ENCODE data around the gene NKIRAS1.
A peak's percentile ranks its signal among the peaks of the same experiment; 100 is the strongest.

Gene NKIRAS1

DNA sequence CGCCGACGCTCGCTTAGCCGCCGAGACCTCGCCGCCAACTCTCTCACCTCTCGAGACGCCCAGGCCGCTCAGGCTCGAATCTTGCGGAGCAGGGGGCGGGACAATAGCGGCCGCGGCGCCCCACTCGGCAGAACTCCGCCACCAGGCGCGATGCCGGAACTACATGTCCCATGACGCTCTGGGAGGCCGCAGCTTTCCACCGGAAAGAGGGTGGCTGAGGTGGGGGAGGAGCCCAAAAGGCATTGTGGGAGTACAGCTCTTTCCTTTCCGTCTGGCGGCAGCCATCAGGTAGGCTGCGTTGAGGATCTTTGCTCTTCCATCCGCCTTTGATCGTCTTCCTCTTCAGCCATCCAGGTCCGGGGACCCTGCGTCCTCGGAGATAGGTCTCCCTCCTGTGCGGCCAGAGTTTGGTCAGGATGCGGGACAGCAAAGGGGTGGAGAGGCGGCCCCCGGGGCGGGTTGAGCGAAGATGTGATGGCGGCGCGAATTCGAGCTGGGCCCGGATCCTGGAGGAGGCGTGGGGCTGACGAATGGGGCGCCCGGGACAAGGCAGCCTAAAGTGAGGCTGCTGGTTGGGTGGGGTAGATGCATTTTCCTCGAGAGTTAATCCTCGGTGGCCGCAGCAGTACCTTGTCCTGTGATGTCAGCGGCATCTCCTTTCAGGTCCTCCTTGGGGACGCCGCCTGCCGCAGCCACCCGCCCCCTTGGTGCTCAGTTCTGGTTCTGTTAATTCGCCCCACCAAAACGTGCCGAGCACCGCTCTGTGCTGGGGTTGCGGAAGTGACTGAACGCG lies at the start of gene NKIRAS1, which contains the start of gene RPL15:
NKIRAS1 (minus strand) TSS at position 105 of the 793 bp plus-strand sequence. CDS start 6,086 bp downstream, outside the sequence.
RPL15 (plus strand) TSS at position 247 of the 793 bp plus-strand sequence. CDS start 728 bp downstream, outside the sequence.
- no peak for TF ChIP-seq ZNF274 (IDR thresholded peaks at IDR 0.05; ENCODE audit: low read depth, low read length)
- H3K4me3 ChIP-seq (ENCODE audit: low read length), result peak within 1 kb of the TSS; percentile 78

DNA sequence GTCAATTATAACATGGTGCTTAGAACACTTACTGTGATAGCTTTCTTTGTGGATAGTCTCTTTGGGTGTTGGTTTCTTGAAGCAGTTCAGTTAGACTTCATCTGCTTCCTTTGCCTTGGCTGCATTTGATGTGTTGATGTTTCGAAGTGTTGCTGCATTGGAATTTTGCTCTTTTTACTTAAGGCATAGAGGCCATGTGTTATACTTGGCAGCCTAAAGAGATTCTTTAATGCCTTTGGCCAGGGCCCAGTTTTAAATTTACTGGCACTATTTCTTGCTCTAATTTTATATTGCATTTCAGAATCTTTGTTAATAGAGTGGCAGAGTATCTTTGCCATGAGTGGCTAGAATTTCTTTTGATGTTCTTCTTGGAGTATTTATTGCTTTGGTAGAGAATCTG lies 49.5 kb upstream of the NKIRAS1 start:
- no peak overlapping the region for H3K4me3 ChIP-seq (ENCODE audit: low read length)
- no peak for TF ChIP-seq ZNF274 (IDR thresholded peaks at IDR 0.05; ENCODE audit: low read depth, low read length)

DNA sequence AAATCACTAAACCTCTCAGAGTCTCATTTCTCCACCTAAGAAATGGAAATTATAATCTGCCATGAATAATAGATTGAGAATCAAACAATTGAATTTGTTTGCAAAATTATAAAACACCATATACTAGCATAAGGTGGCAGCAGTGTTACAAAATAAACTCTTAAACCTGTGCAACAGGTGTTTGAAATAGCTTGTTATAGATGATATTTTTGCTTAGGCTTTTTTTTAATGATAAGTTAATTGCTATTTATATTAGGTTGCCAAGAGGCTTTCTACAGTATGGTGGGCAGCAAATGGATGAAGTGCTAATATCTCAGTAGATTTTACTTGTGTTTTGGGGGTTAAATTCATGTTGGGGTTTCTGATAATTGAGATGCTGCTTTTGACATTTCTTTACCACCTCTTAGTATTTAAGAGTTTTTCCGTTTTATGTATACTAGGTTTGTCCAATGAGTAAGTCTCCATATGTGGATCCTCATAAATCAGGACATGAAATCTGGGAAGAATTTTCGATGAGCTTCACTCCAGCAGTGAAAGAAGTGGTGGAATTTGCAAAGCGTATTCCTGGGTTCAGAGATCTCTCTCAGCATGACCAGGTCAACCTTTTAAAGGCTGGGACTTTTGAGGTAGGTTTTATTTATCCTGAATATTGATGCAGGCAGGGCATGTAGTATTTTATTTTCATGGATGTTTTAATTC lies 47.9 kb upstream of the NKIRAS1 start:
- no peak overlapping the region for H3K4me3 ChIP-seq (ENCODE audit: low read length)
- TF ChIP-seq ZNF274 (IDR thresholded peaks at IDR 0.05; ENCODE audit: low read depth, low read length), result no peak

DNA sequence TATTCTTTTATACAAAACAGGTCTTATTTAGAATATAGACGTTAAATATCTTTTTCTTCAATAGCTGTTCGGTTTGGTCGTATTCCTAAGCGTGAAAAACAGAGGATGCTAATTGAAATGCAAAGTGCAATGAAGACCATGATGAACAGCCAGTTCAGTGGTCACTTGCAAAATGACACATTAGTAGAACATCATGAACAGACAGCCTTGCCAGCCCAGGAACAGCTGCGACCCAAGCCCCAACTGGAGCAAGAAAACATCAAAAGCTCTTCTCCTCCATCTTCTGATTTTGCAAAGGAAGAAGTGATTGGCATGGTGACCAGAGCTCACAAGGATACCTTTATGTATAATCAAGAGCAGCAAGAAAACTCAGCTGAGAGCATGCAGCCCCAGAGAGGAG lies 45.1 kb upstream of the NKIRAS1 start:
- no peak for TF ChIP-seq ZNF274 (IDR thresholded peaks at IDR 0.05; ENCODE audit: low read depth, low read length)
- no peak overlapping the region for H3K4me3 ChIP-seq (ENCODE audit: low read length)

DNA sequence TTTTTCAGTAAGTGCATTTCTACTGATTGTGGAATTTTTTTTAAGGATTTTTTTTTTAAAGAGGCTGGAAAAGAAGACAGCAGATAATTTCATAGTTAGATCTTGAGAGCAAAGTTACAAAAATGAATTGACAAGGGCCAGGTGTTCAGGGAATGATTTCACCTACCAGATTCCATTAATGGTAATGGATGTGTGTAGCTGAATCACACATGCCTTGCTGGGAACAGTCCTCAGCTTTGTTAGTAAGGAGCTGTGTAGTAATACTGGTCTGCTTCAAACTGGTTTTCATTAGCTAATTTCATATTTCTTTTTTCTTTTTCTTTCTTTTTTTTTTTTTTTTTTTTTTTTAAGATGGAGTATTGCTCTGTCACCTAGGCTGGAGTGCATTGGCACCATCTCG lies 44.3 kb upstream of the NKIRAS1 start:
- TF ChIP-seq ZNF274 (IDR thresholded peaks at IDR 0.05; ENCODE audit: low read depth, low read length), result no peak
- H3K4me3 ChIP-seq (ENCODE audit: low read length), result no peak overlapping the region

DNA sequence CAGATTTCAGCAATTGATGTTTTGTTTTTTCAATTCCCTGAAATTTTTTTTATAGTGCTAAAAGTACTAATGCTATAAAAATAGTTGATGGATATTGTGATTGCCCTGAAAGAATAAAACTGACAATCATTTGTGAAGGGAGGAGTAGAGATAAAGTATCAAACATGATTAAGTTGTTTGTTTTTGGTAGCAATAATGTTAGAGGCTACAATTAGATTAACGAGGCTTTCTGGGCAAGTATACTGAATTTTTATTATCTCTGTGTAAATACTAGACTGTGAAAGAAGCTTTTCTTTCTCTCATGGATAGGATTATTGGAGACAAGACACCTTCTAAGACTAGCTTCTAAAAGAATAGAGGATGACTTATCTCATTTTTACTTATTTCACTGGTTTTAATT lies 43.9 kb upstream of the NKIRAS1 start:
- TF ChIP-seq ZNF274 (IDR thresholded peaks at IDR 0.05; ENCODE audit: low read depth, low read length), result no peak

DNA sequence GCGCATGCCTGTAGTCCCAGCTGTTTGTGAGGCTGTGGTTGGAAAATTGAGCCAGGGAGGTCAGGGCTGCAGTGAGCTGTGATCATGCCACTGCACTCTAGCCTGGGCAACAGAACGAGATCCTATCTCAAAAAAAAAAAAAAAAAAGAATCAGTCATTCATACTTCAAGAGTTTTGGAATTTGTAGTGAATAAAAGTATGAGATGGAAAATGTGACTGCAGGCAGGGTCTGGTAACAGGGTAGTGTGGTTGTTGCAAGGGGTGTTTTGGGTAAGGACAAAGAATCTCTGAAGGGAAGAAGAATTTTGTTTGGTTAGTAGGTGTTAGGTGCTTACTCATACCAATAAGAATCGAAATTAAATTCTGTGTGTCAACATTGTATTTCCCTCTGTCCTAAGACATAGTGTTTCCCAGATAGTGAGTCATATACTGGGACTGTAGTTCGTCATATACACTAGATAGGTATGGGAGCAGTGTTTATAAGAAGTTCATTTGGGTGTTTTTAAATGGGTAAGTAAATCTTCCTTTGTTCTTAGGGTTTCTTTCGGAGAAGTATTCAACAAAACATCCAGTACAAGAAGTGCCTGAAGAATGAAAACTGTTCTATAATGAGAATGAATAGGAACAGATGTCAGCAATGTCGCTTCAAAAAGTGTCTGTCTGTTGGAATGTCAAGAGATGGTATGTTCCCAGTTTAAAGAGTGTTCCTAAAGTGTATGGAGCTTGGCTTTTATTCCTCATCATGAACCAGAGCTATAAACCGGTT lies 42.5 kb upstream of the NKIRAS1 start:
- H3K4me3 ChIP-seq (ENCODE audit: low read length), result no peak overlapping the region
- no peak for TF ChIP-seq ZNF274 (IDR thresholded peaks at IDR 0.05; ENCODE audit: low read depth, low read length)

More for the DNA sequence above, 43.9 kb upstream of the NKIRAS1 start:
- H3K4me3 ChIP-seq (ENCODE audit: low read length), result no peak overlapping the region

DNA sequence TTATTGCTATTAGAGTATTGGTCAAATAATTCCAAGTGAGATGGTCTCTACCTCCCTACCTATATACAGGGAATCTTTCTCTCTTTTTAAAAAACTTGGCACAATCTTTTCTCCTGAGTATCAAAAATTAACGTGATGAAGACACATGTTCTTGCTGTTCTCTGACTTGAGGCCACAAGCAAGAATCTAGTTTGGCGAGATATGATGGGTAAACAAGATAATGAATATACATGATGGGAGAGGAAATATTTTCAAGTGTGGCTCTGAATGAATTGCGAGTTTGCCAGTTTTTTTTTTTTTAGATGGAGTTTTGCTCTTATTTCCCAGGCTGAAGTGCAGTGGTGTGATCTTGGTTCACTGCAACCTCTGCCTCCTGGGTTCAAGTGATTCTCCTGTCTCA lies 39.9 kb upstream of the NKIRAS1 start:
- no peak overlapping the region for H3K4me3 ChIP-seq (ENCODE audit: low read length)
- TF ChIP-seq ZNF274 (IDR thresholded peaks at IDR 0.05; ENCODE audit: low read depth, low read length), result no peak

DNA sequence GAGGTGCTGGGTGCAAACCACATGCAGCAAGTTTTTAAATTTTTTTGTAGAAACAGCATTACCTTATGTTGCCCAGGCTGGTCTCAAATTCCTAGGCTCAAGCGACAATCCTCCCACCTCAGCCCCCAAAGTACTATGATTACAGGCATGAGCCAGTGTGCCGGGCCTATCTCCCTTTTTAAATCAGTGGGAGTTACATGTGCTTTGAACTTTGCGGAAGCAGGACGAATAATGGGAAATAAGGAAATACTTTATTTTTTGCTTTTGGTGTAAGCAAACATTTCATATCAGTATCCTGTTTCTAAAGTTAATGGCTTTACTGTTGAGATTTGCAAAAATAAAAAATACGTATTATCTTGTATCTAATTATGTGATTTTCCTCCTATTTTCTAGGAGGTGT lies 37.4 kb upstream of the NKIRAS1 start:
- no peak overlapping the region for H3K4me3 ChIP-seq (ENCODE audit: low read length)
- TF ChIP-seq ZNF274 (IDR thresholded peaks at IDR 0.05; ENCODE audit: low read depth, low read length), result no peak

DNA sequence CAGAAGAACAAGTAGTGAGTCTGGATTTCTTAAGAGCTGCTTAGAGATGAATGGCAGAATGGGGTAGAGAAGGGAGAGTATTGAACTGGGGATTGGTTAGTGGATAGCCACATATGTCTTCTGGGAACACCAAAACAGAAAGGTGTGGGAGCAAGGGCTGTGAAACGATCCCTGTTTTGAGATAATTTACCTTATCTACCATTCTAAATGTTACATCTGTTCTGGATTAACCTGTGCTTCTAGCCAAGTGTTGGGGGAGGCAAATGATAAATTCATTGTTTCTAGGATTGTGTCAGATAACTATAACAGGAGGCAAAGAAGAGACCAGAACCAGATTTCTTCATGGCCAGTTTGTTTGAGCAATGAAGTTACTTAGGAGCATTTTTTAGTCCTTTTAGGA lies 36.7 kb upstream of the NKIRAS1 start:
- H3K4me3 ChIP-seq (ENCODE audit: low read length), result no peak overlapping the region
- no peak for TF ChIP-seq ZNF274 (IDR thresholded peaks at IDR 0.05; ENCODE audit: low read depth, low read length)

DNA sequence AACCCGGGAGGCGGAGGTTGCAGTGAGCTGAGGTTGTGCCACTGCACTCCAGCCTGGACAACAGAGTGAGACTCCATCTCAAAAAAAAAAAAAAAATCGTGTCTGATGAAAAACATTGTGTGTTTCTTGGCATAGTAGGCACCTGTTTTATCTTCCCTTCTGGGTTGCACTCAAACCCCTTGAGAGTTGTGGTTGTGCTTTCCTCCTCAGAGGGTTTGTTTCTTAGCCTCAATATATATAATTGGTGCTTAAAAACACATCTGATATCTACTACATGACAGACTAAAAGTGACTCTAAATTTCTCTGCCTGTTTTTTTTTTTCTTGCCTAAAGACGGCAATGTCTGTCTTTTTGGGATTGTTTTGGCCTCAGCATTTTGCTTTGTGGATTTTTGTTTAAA lies 35.9 kb upstream of the NKIRAS1 start:
- H3K4me3 ChIP-seq (ENCODE audit: low read length), result no peak overlapping the region; the same call in 1 of the 2 replicates
- no peak for TF ChIP-seq ZNF274 (IDR thresholded peaks at IDR 0.05; ENCODE audit: low read depth, low read length)

DNA sequence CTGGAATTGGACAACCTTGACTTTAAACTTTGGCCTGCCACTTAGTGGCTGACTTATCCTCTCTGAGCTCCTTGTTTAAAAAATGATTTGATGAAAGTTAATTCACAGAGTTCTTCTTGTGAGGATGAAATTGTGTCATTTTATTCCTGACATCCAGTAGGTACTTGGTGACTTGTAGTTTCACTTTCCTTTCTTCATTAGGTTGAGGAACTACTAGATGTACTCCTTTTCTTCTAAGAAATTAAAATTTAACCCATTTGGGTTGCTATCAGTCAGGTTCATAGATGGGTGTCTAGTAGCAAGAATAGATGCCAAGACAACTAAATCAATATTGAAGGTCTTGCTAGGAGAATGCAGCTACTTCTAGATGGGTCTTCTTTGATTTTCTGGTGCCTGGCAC lies 33.5 kb upstream of the NKIRAS1 start:
- no peak overlapping the region; the same call in 1 of the 2 replicates for H3K4me3 ChIP-seq (ENCODE audit: low read length)
- no peak for TF ChIP-seq ZNF274 (IDR thresholded peaks at IDR 0.05; ENCODE audit: low read depth, low read length)

DNA sequence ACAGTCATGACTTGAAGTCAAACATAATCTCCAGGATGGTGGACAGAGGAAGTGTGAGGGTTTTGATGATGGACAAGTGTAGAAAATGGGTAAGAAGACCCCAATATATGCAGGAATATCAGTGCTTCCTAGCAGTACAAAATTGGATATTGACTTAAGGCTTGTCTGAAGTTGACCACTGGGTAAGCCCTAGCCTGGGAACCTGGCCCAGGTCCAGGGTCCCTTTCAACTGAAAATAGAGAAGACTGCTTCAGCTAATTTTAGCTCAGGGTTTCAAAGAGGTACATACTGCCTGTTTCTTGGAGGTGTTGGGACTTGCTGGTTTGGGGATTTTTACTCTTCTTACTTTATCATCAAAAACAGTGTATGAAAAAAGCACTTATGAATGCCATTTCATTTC lies 33.0 kb upstream of the NKIRAS1 start:
- H3K4me3 ChIP-seq (ENCODE audit: low read length), result peak overlapping the region; percentile 30; the same call in 1 of the 2 replicates
- TF ChIP-seq ZNF274 (IDR thresholded peaks at IDR 0.05; ENCODE audit: low read depth, low read length), result no peak

DNA sequence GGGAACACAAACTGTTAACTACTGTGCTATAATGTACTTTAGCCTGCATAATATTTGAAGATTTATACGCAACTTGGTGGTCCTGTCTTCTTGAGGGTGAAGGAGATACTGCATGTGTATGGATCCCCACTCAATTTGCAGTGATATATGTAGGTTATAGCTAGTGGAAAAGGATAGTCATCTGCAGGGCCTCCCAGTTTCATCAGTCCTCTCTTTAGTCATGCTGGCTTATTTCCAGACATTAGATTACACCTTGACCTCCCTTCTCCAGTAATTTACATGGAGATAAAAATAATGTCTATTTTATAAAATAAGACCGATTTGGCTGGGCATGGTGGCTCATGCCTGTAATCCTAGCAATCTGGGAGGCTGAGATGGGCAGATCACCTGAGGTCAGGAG lies 32.0 kb upstream of the NKIRAS1 start:
- H3K4me3 ChIP-seq (ENCODE audit: low read length), result no peak overlapping the region
- no peak for TF ChIP-seq ZNF274 (IDR thresholded peaks at IDR 0.05; ENCODE audit: low read depth, low read length)
